HG03175 (cell line): ENCODE results near the gene LCOR.
"Not testable (repeated sequence)": the region's sequence is repeated elsewhere in the genome, so short reads cannot be mapped to it uniquely, and the experiment has no call there.

ENCODE experiments used
- ATAC-seq: cut with Tn5 transposase; IDR thresholded peaks from one replicate; pipeline ENCODE4 v1.9.1; 2021; ENCODE audit warnings: mild to moderate bottlenecking, moderate library complexity; ENCODE audit not compliant: unreplicated experiment

Gene LCOR

DNA sequence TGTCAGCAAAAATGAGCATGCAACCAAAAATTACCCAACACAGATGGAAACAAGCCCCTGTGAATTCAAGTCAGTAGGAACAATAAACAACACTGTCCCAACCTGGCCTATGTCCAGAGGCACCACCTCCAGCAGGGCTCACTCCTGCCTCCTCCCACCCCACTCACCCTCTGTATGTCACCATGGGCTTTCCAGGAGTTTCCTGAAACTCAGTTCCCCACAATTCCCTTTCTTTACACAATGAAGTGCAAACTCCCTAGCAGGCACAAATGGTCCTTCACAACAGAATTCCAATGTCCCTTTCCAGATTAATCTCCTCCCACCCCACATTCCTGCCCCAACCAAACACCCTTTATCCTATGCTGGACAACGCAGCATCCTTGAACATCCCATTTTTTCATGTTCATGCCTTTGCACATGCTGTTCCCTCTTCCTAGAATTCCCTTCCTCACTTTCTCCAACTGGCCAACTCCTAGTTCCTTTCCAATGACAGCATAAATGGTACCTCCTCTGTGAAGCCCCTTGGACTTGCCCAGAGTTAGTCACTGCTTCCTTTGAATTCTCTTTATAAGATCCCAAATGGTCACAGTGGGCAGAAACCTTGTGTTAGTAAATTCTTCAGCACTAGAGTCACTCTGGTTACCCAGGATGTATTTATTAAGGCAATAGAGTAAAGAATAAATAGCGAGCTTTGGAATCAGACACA is 196.2 kb downstream of the LCOR start:
- no peak for ATAC-seq

DNA sequence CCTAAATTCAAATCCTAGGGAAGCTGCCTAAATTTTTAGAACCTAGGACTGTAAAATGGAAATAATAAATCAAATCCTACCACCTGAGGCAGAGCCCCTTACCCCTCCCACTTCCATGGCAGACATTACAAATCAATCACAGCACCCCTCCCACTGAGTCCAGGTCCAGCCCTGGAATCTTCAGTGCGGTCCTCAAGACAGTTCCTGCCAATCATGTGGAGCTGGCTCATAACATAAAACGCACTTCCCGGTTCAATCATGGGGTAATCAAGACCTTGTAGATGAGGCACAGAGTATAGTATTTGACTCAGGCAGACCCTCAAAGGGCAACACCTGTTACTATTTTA is 196.7 kb downstream of the LCOR start:
- no peak for ATAC-seq

DNA sequence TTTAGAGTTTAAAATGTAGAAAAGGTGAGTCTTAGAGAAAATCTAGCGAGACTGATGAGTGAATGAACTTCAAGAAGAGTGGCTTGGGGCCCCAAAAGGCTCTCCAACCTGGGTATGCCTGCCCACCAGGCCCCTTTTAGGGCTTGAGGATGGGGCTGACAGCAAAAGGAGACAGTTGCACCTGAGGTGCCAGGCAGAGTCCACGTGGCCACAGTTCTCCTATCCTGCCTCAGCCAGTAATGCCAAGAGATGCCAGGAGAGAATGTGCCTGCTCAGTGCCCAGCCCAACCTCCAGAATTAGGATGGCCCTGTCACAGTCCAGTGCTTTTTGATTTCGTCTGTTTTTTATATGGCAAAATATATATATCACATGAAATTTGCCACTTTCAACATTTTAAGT is 197.2 kb downstream of the LCOR start:
- no peak for ATAC-seq

DNA sequence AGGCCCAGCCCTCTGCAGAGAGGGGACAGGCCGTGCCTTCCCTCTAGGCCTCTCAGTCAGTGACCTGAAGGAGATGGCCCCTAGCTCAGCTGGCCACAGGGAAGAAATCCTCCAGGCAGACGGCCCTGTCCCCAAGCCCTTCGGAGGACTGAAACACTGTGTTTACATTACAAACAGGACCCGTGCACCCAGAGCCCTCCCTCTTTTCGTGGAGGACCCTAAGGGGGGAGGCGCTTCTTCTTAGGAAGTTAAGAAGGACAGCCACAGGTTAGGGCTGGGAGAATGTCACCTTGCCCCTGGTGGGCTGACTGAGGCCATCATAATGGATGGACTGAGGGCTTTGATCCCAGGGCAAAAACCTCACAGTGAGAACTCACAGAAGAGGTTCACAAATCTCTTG is 198.8 kb downstream of the LCOR start:
- no peak for ATAC-seq

DNA sequence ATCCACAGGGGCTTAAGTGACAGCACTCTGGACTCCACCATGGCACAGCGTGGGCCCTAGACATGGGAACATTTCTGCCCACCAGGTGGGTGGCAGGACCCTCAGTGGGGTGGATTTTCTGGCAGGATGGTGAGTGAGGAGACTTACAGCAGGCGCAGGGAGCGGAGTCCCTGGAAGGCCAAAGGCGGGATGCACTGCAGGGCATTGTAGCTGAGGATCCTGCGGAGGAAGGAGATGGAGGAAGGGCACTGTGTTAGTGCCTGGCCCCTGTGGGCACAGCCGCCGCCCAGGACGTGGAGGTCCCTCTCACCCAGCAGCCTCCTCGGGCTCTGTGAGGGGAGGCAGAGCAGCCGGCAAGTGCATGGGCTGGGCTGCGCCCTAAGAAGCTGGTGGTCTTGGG is 199.4 kb downstream of the LCOR start:
- no peak for ATAC-seq

DNA sequence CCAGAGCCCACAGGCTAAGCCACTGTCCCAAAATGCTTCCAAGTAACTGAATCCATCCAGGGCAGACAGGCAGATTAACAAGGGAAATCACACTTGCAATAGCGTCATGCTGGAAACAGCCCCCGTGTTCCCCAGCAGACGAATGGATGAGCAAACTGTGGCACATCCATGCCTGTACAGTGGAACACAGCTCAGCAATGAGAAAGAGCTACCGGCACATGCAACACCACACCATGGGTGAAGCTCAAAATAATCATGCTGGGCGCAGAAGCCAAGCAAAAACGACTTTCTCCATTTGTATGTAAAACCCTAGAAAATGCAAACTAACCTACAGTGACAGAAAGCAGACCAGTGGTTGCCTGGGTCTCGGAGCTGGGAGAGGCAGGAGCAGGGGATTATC is 200.5 kb downstream of the LCOR start:
- no peak for ATAC-seq

DNA sequence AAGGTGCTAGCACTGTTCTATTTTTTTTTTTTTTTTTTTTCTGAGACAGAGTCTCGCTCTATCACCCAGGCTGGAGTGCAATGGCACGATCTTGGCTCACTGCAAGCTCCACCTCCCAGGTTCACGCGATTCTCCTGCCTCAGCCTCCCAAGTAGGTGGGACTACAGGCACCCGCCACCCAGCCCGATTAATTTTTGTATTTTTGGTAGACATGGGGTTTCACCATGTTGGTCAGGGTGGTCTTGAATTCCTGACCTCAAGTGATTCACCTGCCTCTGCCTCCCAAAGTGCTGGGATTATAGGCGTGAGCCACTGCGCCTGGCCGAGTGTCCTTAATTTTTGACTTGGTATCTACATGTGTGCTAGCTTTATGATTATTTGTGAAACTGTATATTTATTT is 201.7 kb downstream of the LCOR start:
- not testable (repeated sequence) for ATAC-seq

DNA sequence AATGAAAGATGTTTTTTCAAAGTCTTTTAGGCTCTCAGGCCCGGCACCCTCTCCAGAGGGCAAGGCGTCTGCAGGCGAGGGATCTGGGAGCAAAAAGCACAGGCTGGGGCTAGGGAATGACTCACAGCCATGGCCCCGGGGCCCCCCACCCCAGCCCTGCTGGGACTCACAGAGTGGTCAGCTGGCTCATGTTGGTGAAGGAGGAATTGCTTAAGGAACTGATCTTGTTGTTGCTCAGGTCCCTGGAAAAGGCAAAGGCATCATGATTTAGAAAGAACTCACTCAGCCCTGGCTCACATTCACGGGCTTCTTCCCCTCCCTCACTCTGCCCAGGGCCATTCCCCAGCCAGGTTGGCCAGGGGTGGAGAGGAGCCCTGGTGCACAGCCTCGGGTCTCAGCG is 202.2 kb downstream of the LCOR start:
- no peak for ATAC-seq

DNA sequence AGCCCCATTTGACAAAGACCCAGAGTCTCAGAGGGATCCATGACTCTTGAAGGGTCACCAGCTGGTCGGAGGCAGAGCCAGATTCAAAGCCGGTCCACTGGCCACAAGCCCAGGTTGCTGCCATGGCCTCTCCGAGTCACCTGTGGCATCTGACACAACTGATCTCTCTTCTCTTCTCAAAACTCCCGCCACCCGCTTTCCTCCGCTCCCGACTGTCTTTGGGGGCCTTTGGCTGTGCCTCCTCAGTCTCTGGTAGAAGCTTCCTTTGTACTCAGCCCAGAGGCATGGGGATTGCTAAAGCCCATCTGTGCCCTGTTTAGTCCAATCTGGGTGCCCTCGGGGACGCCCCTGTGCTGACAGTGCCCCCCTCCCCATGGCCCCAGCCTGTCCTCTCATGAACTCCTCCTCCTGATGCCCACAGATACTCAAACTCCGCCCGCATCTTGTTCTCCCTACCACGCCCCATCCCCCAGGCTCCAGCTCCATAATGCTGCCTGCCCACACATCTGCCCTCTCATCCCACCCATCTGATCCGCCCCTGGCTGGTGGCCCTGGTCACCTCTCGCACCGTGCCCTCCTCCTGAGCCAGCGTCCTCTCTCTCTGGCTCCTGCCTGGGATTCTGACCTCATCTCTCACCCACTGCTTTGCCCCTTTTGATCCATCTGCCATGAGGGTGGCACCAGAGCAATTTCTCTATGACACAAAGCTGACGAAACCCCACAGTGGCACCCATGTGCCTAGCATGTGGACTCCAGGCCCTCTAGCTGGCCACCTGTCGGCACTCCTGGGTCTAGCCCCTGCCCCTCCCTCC is 203.1 kb downstream of the LCOR start:
- ATAC-seq, result no peak

DNA sequence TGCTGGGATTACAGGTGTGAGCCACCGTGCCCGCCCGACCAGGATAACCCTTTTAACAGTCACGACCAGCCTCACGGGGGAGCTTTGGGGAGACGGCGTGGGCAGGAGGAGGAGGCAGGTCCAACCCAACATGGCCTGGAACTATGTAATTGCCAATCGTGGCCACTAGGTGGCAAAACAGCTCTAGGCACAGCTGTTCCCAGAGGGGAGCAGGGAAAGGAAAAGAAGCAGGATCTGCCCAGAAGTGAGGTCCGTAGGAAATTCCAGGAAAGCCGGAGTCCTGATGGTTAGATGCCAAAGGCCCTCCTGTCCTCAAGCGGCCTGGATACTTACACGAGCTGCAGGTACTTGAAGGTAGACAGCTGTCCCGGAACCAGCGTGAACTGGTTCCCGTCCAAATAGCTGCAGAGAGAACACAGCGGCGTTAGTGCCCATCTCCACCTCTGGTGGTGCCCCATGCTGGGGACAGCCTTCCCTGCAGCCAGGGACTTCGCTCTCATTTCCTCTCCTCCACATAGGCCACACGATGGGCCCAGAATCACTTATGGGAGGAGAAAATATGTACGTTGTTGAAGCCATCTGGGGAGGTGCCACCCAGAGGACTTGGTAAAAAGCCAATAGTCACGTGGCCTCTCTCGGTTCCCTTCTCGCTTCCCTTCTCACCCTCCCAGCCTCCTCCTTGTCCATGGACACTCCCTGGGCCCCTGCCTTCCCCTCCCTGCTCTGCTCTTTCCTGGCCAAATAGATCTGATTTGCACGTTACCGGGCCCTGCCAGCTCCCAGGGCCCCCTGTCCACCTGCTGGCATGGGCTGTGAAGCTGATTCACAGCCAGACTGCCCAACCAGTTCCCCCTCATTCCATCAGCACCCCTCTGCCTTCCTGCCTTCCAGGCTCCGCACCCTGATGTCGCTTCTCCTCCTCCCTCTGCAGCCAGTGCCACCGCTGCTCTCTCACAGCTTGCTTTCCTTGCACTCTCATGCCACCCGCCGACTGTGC is 205.6 kb downstream of the LCOR start:
- peak; percentile 77 for ATAC-seq

DNA sequence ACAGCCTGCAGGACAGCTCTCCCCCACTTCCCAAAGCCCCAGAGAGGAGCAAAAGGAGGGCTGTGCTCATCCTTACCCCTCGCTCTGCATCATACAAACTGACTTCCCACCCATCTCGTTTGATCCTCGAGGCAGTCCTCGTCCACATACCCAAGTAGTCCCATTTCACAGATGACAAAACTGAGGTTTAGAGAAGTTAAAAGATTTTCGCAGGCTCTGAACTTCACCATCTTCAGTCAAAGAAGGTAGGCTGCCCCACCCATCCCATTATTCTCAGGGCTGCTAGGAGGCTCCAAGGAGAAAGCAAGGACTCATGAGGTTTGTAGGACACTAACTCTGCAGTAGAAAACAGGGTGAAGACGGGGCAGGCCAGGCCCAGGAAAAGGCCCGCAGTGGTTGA is 206.6 kb downstream of the LCOR start:
- ATAC-seq, result no peak

DNA sequence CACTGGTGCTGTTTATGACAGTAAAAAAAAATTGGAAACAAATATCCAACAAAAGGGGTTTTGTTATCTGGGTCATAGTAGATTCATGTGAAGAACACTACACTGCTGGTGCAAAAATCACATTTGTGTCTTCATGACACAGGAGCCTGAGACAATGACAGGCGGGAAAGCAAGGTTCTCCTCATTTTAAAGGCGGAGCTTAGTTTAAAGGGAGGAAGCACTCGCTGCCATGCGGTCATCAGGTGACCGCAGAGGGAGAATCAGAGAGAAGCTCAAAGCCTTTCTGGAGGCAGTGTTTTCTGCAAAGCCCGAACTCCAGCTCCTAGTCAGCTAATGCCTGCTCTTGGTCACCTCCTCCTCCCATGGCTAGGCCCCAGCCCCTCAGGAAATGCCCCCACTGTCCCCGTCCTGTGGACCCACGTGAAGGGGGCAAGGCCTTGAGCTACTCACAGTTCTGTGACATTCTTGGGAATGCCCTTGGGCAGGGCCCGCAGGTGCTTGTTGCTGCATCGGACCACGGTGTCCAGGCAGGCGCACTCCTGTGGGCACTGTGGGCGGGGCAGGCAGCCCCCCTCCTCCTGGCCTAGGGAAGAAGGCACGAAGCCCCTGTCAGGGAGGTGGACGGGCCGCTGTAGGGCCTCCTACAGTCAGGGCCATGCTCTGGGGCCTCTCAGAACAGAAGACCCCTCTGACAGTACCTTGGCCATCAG is 207.6 kb downstream of the LCOR start:
- no peak for ATAC-seq

DNA sequence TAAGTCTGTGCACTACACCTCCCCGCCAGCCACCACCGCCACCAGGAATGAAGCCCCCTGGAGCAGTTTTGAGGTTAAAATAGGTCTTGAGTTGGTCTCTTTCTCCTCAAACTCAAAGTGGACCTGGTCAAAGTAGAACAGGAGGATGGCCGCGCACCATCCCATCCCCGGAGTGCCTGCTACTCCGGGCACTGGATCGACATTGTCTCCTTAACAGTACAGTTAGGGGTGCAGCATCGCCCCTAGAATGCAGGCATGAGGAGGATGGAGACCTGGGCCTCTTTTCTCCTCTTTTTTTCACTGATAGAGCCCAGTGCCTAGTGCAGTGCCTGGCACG is 208.1 kb downstream of the LCOR start:
- ATAC-seq, result no peak

DNA sequence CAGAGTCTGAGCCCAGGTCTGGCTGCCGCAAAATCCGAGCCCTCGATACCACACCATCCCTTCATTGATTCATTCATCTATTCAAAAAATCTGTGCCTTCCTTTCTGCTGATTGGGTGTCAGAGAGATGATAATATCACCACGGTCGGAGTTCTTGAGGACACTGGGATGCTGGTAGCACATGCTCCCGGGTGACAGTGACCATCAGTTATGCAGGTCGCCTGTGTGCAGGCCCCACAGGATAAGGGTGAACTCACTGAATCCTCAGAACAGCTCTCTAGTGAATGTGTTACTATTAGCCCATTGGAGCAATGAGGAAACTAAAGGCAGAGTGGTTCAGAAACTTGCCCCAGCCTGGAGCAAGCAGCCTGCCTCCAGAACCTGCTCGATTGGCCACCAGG is 208.6 kb downstream of the LCOR start:
- ATAC-seq, result no peak

DNA sequence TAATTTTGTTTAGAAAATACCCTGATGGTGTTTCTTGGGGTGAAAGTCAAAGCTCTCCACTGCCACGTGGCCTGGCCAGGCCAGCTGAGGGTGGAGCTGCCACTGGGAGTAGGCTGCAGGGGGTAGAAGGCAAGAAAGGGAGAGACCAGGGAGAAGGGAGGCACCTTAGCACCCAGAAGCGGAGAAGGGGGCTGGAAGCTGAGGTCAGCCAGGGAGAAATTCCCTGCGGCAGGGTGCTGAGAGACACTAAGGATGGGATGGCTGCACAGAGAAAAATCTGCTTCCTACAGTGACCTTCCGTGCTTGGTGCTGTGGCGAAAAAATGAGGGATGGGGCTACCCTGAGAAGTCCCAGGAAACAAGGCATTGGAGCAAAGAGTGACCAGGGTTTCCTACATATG is 210.0 kb downstream of the LCOR start:
- ATAC-seq, result no peak

DNA sequence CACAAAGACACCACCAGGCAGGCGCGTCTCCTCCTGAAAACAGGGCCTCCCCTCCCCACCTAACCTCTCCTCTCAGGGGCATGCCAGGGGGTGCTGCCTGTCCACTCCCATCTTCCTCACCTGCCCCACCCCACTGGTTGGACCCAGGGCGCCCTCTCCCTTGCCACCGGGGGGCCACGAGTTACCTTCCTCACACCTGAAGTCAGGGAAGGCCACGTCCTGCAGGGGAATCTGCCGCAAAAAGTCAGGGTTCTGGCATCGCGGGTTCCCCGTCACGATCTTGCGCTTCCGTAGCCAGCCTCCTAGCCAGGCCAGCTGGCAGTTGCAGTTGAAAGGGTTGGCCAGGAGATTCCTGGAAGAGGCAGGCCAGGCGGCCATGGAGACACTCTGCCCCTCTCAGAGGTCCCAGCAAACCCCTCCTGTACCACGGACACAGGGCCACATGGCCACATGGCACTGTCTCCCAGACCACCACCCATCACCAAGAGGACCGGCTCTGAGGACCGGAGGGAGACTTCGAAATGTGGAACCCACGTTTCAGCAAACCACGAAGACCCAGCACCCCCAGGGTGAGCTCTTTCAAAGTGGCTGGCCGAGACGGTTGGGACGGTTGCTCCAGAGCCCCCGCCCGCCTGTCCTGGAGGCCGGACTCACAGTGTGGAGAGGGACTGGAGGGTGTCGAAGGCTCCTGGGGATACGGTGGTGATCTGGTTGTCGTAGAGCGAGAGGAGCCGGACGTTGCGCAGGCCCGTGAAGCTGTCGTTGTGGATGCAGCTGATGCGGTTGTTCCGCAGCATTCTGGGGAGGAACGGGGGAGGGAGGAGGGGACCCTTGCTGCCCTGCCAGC is 210.8 kb downstream of the LCOR start:
- no peak for ATAC-seq

DNA sequence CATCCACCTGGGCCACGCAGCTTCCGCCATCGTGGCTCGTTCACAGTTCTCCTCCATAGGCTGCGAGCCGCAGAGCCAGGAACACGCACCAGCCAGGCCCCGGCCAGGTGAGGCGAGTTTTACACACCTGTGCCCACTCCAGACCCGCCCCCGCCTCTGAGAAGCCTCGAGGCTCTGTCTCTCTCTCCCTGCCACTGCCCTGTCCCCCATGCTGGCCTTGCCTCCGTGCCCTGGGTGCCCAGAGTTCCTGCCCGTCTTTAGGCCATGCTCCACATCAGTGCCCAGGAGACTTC is 211.4 kb downstream of the LCOR start:
- ATAC-seq, result no peak
